HG03025 (cell line): ENCODE data around the gene ZMIZ2.
A peak's percentile ranks its signal among the peaks of the same experiment; 100 is the strongest.
"Not testable (repeated sequence)": the region's sequence is repeated elsewhere in the genome, so short reads cannot be mapped to it uniquely, and the experiment has no call there.

Experiments used
- ATAC-seq: cut with Tn5 transposase; IDR thresholded peaks from one replicate; pipeline ENCODE4 v1.9.1; 2021; ENCODE audit warnings: mild to moderate bottlenecking, moderate library complexity; ENCODE audit not compliant: unreplicated experiment, low FRiP score

Gene ZMIZ2

DNA sequence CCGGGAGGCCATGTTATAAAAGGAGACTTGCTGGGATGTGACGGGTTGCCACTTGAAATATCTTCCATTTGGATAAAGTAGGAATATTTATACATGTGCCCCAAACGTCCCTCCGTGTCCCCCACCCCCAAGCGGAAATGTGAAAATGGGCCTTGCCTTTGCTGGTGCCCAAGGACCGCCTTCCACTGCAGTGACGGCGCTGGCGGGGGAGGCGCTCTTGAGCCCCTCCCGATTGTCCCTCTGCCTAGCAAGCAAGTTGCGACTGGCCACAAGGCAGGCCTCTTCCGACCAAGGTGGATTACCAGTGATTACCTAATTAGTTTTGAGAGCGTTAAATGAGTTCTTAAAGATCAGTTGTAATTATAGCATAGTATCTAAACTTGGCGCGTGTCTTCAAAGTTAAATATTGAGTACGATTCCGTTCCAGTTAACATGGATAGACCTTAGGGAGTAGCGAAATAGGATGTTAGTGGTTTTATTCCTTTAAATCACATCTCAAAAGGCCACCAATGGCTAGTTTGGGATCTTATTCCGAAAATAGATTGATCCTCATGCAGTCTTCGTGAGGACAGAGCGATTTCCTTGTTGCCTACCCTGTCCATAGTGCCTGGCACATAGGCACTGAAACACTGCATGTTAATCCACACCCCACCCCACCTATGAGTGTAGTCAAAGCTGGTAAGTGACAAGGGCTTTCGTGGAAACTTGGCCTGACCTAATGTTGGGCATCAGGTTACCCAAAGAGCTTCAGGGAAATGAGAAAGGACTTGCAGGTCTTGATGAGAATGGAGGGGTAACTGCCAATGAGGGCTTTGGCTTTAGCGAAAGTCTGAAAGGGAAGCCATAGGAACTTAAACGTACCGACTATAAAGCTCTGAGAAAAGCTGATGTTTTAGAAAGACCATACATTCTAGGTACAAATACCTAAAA is 48.9 kb downstream of the ZMIZ2 start:
- peak; percentile 32 for ATAC-seq

DNA sequence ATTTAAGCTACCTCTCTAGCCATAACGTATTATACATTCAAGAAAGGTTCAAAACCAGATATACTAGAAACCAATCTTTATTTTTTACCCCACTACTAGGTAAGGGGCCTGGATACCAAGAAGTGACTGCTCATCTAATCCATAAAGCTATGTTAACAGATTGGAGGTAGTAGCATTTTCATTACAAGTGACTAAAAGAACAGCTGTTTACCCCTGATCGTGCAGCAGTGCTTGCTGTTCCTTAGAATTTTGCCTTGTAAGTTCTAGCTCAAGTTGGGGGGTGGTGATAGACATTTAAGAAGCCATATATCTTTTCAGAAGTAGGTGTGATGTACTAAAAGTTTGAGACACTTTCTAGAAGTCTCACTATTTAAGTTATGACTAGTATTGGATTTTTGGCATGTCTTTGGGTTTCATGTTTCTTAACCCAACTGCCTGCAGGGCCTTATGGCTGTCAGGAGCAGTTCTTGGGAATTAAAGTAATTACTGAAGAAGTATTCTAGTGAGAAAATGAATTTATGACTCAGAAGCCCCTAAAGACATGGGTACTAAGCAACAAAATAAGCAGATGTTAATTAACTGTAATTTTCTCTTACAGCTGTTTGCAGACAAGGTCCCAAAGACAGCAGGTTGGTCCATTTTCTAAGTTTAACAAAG is 50.1 kb downstream of the ZMIZ2 start:
- no peak for ATAC-seq

DNA sequence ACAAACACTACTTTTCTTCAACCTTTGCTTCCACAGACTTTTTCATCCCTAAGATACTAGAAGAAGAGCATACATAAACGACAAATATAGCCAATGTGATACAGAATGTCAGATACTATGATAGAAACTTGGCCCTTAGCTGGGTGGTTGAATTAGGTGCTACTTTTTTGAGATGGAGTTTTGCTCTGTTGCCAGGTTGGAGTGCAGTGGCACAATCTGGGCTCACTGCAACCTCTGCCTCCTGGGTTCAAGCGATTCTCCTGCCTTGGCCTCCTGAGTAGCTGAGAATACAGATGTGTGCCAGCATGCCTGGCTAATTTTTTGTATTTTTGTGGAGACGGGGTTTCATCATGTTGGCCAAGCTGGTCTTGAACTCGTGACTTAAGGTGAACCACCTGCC is 51.3 kb downstream of the ZMIZ2 start:
- ATAC-seq: no peak

DNA sequence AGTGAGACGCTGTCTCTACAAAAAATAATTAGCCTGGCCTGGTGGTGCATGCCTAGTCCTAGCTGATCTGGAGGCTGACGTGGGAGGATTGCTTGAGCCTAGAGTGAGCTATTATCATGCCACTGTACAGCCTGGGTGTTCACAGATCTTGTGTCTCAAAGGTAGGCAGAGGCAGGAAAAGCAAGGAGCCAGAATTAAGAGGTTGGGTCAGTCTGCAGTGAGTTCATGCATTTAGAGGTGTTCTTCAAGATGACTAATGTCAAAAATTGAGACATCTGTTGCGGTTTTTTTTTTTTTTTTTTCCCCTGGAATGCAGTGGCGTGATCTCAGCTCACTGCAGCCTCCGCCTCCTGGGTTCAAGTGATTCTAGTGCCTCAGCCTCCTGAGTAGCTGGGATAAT is 53.2 kb downstream of the ZMIZ2 start:
- ATAC-seq: no peak

DNA sequence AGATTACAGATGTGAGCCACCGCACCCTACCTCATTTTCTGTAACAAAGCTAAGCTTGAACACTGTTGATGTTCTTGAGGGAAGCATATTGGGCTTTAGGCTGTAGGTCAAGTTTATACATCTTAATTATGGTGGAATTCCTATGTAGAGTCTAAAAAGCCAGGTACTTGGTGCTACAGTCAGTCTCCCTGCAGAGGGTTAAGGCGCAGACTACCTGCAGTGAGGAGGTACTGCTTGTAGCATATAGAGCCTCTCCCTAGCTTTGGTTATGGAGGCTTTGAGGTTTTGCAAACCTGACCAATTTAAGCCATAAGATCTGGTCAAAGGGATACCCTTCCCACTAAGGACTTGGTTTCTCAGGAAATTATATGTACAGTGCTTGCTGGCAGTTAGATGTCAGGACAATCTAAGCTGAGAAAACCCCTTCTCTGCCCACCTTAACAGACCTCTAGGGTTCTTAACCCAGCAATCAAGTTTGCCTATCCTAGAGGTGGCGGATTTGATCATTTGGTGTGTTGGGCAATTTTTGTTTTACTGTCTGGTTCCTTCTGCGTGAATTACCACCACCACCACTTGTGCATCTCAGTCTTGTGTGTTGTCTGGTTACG is 53.9 kb downstream of the ZMIZ2 start:
- no peak for ATAC-seq

DNA sequence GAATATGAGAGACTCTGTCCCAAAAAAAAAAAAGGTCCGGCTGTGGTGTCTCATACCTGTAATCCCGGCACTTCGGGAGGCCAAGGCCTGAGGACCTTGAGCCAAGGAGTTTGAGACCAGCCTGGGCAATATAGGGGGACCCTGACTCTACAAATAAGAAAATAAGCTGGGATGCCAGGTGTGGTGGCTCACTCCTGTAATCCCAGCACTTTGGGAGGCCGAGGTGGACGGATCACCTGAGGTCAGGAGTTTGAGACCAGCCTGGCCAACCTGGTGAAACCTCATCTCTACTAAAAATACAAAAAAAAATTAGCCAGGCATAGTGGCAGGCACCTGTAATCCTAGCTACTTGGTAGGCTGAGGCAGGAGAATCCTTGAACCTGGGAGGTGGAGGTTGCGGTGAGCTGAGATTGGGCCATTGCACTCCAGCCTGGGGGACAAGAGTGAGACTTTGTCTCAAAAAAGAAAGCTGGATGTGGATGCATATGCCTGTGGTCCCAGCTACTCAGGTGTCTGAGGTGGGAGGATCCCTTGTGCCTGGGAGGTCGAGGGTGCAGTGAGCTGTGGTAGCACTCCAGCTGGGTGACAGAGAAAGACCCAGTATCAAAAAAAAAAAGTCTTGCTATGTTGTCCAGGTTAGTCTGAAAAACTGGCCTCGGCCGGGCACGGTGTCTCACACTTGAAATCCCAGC is 55.3 kb downstream of the ZMIZ2 start:
- ATAC-seq: not testable (repeated sequence)

DNA sequence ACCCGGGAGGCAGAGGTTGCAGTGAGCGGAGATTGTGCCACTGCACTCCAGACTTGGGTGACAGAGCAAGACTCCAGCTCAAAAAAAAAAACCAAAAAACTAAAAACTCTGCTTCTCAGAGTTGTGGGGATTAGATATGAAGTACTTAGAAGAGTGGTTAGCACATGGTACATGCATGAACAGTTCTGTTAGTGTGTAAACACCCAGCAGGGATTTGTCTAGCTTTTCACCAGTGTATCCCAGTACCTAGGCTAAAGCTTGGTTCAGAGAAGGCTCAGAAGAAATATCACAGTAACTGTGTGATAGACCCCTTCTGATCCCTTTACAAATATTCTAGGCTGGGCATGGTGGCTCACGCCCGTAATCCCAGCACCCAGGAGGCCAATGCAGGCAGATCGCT is 57.3 kb downstream of the ZMIZ2 start:
- no peak for ATAC-seq

DNA sequence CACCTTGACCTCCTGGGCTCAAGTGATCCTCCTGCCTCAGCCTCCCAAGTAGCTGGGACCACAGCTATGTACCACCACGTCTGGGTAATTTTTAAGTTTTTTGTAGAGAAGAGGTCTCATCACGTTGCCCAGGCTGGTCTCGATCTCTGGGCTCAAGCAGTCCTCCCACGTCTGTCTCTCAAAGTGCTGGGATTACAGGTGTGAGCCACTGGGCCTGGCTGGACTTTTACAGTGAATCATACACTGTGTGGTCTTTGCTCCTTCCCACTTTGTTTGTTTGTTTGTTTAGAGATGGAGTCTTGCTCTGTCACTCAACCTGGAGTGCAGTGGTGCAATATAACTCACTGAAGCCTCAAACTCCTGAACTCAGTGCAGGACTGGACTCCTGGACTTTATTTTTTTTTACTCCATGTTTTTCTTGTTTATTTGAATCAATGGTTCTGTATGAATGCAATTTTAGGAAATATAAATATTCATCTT is 60.3 kb downstream of the ZMIZ2 start:
- ATAC-seq: no peak

DNA sequence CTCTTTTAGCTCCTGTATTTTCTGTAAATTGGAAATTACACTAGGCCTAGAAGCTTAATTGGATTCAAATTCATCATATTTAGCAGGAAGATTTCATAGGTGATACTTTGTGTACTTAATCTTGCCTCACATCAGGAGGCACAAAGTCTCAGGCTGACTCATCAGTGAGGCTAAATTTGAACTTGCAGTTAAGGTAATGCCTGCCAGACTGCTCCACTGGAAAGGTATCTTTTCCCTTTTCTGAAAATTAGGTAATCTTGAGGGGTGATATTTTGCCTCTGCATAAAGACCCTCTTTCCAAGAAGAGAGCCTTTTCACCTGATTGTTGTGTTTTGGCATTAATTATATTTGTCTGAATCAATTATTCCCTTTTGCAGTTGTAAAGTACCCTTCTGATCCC is 62.4 kb downstream of the ZMIZ2 start:
- no peak for ATAC-seq

DNA sequence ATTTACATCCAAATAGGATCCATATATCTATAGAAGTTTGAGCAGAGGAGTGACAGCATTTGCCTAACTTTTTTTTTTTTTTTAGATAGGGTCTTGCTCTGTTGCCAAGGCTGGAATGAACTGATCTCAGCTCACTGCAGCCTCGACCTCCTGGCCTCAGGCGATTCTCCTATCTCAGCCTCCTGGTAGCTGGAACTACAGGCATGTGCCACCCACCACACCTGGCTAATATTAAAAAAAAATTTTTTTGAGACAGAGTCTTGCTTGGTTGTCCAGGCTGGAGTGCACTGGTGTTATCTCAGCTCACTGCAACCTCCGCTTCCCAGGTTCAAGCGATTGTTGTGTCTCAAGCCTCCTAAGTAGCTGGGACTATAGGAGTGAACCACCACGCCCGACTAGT is 62.9 kb downstream of the ZMIZ2 start:
- no peak for ATAC-seq

DNA sequence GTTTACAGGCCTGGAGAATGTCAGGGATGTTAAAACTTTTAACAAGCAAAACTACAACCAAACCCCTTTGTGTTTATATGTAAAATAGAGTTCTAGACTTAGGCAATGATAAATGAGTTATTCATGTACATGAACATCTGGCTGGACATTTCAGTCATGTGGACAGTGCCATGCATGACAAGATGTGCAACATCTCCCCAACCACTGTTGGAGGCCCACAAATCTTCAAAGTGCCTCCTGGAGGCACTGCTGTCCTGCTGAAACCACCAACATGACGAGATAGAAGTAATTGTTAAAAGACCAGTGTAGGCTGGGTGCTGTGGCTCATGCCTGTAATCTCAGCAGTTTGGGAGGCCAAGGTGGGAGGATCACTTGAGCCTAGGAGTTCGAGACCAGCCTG is 66.3 kb downstream of the ZMIZ2 start:
- no peak for ATAC-seq

DNA sequence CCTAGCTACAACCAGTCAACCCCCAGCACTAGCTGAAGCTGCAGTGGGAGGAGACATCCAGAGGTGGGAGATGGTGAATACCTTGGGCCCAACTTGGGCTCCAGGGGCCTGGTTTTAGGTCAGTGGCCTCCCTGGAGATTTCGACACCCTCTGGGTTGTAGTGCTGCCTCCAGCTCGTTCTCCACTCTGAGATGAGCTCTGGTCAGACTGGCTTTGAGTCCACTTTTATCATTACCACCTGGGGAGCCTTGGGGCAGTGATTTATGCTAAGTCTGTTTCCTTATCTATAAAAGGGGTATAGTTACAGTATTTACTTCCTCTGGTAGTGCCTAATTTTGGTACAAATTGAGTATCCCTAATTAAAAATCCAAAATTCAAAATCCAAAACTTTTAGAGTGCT is 70.6 kb downstream of the ZMIZ2 start:
- no peak for ATAC-seq
